ENCODE measurements around the gene DNAJB13.

GRCh38 chr11:73997120-73997770 lies 46.4 kb downstream of the DNAJB13 start:
- TF ChIP-seq CTCF (IDR thresholded peaks at IDR 0.05) (no peak), POLR2A (IDR thresholded peaks at IDR 0.05) (no peak), EP300 (IDR thresholded peaks at IDR 0.05) (no peak), POLR2AphosphoS5 (IDR thresholded peaks at IDR 0.05) (no peak)

Measured in gastroesophageal sphincter (tissue), 3 donors.